Measurements from ENCODE around the gene SLC8A2.
A peak's percentile ranks its signal among the peaks of the same experiment; 100 is the strongest.
"Not testable (repeated sequence)": the region's sequence is repeated elsewhere in the genome, so short reads cannot be mapped to it uniquely, and the experiment has no call there.

SLC8A2 gene

GRCh38 chr19:47486900-47487299 lies 15.2 kb upstream of the SLC8A2 start:
- no peak for DNase-seq

GRCh38 chr19:47486220-47486619 lies 14.5 kb upstream of the SLC8A2 start:
- DNase-seq = not testable (repeated sequence)

DNA sequence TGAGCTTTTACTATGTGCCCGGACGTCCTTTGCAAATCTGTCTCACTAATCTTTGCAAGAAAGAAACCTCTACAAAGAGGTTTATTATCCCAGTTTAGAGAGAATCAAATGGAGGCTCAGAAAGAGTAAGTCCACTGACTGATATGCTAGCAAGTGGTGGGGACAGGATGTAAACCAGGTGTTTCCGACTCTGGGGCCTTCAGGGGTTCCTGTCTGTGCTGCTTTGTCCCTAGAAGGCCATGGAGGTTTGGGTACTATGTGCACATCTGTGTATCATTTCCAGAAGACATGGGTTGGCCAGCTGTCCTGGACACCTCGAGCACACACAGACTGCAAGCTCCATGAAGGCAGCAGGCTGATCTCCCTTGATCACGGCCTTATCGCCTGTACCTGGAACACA lies 13.5 kb upstream of the SLC8A2 start:
- no peak for DNase-seq

DNA sequence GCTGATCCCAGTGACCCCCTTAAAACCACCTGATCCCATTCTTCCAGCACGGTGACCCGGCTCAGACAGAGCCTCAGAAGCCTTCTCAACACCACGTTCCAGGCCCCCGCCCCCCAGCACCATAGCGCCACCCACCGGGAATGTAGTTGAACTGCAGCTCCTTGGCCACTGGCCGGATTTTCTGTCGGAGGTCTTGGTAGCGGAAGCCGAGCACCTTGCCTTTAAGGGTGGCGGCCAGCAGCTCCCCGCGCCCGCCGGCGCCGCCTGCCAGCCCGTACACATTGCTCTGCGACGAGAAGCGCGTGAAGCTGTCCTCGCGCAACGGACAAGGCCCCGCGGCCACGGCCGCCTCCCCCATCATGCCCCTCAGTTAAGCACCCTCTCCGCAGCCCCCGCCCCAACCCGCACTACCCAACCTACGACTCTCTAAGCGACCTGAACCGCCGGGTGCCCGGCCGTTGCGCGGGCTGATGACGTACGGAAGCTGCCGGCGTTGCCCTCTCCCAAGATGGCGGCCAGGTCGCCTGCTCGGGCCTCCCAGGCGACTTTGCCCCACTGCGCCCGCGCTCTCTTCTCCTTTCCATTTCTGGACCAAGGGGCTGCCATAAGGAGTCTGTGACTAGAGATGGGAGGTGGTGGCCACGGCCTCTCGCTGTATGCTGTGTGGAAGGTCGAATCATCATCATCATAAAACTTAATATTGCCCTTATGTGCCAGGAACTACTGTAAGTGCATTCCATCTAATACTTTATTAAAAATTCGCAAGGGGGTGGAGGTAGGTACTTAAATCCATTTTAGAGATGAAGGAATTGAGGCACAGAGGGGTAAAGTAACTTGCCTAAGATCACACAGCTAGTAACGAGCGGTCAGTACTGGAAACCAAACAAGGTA lies 12.4 kb upstream of the SLC8A2 start, which contains the start of gene KPTN:
Gene KPTN, minus strand, starts transcription at position 420 of the 891 bp plus-strand sequence. Its CDS starts 59 bp downstream, at position 361.
- DNase-seq = peak; percentile 90

DNA sequence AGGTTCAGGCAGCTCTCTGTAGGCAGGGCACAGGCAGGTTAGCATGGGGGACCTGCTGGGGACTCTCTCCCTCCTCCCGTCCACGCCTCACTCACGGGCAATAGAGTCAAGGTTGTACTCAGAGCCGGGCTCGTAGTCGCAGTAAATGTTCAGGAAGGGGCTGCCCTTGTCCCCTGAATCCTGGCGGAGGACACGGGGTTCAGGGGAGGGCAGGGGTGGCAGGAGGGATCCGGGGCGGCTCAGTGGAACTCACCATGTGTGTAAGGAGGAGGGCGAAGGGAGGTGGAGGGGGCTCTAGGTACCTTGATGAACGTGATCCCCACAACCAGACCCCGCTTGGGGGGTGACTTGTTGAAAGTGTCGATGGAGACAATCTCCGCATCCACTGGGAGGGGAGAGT lies 11.5 kb upstream of the SLC8A2 start:
- DNase-seq = no peak

- no peak for DNase-seq
Measured at GRCh38 chr19:47481460-47482052, 9.9 kb upstream of the SLC8A2 start.

GRCh38 chr19:47480658-47481057 lies 9.0 kb upstream of the SLC8A2 start:
- no peak for DNase-seq

DNA sequence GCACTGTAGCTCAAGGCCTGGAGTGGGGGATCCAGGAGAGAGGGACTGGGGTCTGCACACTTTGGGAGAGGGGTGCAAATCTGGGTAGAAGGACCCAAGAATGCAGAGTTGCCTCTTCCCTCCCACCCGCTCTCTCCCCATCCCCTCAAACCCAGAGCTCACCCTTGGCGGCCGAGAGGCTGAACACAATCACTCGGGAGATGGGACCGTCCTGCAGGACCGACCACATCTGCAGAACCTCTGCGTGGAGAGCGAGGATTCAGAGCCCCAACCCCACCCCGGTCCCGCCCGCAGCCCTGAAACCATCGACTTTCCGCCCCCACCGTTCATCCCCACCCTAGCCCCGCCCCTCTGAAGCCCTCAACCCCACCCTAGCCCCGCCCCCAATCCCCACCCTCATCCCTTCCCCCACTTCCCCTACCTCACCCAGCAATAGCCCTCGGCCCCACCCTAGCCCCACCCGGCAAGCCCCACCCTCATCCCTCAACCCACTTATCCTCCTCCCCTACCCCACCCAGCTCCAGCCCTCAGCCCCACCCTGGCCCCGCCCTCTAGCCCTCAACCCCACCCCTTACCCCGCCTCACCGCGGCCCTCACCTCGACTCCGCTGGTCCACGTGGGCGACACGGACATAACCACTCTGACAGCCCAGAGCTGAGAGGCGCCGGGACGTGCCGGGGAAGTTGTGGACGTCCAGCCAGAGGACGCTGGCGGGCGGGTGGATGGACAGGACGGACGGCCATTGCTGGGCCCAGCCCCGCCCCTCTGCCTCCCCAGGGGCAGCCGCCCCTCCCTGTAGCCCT lies 8.2 kb upstream of the SLC8A2 start:
- DNase-seq = peak; percentile 6

GRCh38 chr19:47476438-47476972 lies 4.8 kb upstream of the SLC8A2 start:
- DNase-seq = no peak

DNA sequence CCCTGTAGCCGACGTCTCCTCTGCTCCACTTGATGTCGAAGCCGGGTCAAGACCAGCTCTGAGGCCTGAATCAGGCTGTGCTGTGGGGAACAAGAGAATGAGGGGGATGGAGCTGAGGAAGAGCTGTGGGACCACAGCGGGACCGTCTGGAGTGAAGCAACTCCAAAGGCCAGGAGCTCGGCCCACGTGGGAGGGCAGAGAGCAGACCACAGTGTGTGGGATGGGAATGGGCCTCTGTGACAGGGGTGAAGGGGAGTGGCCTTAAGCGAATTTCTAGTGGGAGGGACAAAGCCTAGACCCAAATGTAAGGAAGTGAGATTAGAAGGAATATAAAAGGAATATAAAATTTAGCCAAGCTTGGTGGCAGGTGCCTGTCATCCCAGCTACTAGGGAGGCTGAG lies 3.8 kb upstream of the SLC8A2 start:
- no peak for DNase-seq

- DNase-seq = no peak
Measured at GRCh38 chr19:47473336-47473735, 1.6 kb upstream of the SLC8A2 start.

- DNase-seq = no peak
Measured at GRCh38 chr19:47471381-47471732, 336 bp downstream of the SLC8A2 start.

DNA sequence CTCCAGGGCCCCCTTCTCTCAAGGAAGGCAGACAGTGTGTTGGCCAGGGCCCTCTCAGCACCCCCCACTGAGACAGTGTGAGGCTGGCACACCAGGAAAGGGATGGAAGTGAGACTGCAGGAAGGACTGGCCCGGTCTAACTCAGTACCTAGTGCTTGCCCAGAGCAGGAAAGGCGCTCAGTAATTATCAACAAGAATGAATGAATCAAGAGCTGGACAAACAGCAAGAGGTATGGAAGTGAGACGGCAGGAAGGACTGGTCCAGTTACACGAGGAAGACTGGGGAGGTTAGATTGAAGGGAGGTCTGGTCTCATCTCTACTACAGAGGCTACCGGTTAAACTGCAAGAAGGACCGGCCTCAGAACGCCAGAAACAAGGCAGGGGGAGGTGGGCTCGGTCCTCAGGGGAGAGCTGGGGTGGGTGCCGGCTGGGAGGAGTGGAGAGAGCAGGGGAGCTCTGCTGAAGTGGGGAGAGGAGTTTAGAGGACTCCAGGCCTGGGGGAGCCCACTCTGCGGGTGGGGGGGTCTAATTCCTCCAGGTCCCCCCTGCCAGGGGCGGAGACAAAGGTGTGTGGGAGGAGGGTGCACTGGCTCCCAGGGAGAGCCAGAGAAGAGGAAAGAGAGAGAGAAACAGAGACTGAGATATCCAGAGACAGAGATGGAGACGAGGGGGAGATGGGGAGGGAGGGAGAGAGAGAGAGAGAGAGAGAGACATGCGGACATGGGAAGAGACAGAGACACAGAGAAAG lies 1.1 kb downstream of the SLC8A2 start:
- DNase-seq = no peak

DNA sequence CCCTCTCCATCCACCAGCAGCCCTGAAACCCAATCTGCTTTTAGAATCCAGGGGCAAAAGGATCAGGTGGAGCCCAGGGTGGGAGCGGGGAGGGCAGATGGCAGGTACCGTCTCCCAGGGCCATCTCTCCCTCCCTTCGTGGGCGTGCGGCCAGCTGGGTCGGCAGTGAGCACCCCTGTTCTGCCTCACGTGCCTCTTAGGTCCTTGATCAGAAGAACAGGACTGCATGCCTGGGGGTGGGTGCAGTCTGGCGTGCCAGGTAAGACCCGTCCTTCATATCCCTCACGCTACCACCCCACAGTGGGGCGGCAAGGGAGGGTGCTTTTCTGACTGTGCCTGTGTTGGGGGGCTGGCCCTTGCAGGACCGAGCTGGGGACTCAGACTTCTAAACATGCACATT lies 2.0 kb downstream of the SLC8A2 start:
- DNase-seq = no peak

DNA sequence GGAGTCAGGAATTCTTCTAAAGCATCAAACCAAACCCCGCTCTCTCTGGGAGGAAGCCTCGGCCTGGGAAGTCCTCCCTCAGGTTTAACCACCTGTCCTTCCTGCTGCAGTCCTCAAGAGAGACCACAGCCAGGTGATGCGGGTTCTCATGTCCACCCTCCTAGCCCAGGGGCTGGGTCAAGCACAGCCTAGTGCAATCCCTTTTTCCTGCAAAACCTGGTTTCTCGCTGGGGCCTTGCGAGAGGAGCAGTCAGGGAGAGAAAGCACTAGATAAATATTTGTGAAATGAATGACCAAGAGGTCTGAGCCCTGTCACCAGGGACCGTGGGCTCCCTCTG lies 2.4 kb downstream of the SLC8A2 start:
- no peak for DNase-seq

- no peak for DNase-seq
Measured at GRCh38 chr19:47467914-47468313, 3.8 kb downstream of the SLC8A2 start.

DNA sequence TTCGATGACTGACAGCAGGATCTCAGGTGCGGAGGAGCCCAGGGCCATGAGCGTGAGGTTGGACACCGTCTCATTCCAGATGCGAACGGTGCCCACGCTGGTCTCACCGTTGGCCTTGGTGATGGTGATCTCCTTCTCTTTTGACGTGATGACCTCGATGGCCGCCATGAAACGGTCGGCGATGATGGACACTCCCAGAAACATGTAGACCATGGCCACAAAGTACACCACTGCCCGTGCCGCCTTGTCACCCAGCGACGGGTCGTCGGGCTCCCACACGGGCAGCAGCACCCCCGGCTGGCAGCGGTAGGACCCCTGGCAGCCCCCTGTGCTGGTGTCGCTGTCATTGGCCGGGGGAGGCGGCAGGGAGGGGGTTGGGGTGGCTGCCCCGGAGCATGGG lies 5.7 kb downstream of the SLC8A2 start:
- no peak for DNase-seq

DNA sequence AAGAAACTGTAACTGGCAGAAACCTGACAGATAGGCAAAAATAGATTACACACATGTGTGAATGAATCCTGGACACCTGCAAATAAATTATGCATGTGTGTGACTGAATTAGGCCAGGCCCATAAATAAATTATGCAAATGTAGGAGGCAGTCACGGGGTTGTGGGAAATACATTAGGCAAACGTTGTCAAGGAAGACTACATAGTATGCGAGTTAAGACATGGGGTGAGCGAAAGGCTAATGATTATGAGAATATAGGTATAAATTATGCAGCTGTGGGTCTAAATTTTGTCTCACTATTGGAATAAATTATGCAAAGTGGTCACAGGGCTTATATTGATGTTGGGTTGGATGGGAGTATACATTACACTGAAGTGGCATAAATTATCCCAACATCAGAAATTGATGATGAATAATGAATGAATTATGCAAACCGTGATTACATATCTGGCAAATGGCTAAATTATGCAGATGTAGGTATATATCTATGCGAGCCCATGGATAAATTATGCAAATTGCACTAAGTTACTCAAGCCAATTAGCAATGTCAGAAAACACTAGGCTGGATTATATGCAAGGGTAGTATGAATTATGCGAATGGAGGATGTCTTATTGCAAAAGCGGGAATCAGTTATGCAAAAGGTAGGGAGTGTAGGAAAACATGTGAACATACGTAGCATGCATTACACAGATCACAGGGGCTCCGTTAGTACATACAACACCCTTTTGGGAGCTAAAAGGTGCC lies 6.8 kb downstream of the SLC8A2 start:
- no peak for DNase-seq

GRCh38 chr19:47461876-47462275 lies 9.8 kb downstream of the SLC8A2 start:
- DNase-seq = no peak

DNA sequence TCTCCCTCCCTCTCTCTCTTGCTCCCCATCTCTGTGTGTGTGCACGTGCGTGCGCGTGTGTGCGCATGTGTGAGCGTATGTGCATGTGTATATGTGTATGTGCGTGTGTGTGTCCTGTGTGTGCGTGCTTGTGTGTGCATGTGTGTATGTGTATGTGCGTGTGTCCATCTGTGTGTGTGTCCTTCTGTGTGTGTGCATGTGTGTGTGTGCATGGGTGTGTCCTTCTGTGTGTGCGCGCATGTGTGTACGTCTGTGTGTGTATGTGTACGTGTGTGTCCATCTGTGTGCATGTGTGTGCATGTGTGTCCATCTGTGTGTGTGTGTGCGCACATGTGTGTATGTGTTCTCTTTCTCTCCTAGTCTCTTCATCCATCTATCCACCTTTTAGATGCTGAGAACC lies 12.2 kb downstream of the SLC8A2 start:
- DNase-seq = no peak

DNA sequence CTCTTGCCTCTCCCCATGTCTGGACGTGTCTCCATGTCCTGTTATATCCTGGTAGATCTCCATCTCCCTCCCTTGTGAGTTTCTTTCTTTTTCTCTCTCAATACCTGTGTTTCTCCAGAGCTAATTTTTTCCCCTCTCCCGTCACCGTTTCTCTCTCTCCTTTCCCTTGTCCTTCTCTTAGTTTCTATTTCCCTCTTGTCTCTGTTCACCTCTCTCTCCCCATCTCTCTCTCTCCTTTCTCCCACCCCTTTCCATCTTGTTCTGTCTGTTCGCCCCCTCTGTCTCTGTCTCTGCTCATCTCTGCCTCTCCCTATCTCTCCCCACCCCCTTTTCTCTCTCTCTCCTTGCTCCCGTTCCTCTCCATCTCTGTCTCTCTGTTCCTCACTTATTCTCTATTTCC lies 13.0 kb downstream of the SLC8A2 start:
- DNase-seq = no peak
